Kidney (tissue), 14 donors: Measurements from ENCODE around the gene SRPK1. TPM values are rescaled to one million over a fixed set of nuclear protein-coding genes. Genes with fewer than 3 reads are reported as not detected.

Experiments used
- DNase-seq, 5 donors: peaks; one replicate each; pipeline ENCODE4 v3.0.0-alpha.2; 2013 to 2020
- FAIRE-seq: peaks from 2 replicates; lab custom pipeline; 2012; peaks lifted over from hg19 to GRCh38; lab: Jason Lieb, UNC
- H3K27ac ChIP-seq, 2 donors: one replicate each; pipeline ENCODE4 v1.7.0; 2013; ENCODE audit warnings: low read depth in 2 of 2, low read length in 2 of 2, inconsistent platforms in 1 of 2
- H3K27me3 ChIP-seq: one replicate; pipeline ENCODE4 v1.7.1; 2013; ENCODE audit warnings: low read length, inconsistent platforms; ENCODE audit not compliant: control insufficient read depth, insufficient read depth
- H3K36me3 ChIP-seq, 3 donors: one replicate each; pipeline versions ENCODE4 v1.7.0 to v1.7.1; 2013; ENCODE audit warnings: low read length in 3 of 3, control low read depth in 1 of 3, inconsistent platforms in 1 of 3; ENCODE audit not compliant: insufficient read depth in 3 of 3, control insufficient read depth in 2 of 3
- H3K4me1 ChIP-seq, 3 donors: one replicate each; pipeline versions ENCODE4 v1.7.0 to v1.7.1; 2013; ENCODE audit warnings: low read length in 3 of 3, inconsistent platforms in 1 of 3, low read depth in 1 of 3; ENCODE audit not compliant: control insufficient read depth in 2 of 3, insufficient read depth in 2 of 3
- H3K4me3 ChIP-seq, 3 donors: one replicate each; pipeline versions ENCODE4 v1.7.0 to v1.8.1; 2013; ENCODE audit warnings: low read length in 3 of 3, control low read depth in 1 of 3, inconsistent platforms in 1 of 3
- H3K9ac ChIP-seq, 3 donors: one replicate each; pipeline versions ENCODE4 v1.7.0 to v1.7.1; 2013; ENCODE audit warnings: low read length in 3 of 3, control low read depth in 1 of 3, inconsistent platforms in 1 of 3
- H3K9me3 ChIP-seq, 3 donors: one replicate each; pipeline versions ENCODE4 v1.7.0 to v1.7.1; 2013; ENCODE audit warnings: low read length in 3 of 3, control low read depth in 1 of 3, inconsistent platforms in 1 of 3; ENCODE audit not compliant: control insufficient read depth in 2 of 3, insufficient read depth in 1 of 3
- intact Hi-C: fragments of 100-400 bp; cut with DNase I; formaldehyde crosslinking; loops from one replicate; pipeline ENCODE4 v1.11.1; 2022
- polyA plus RNA-seq: library from polyadenylated mRNA; stranded (reverse); fragments of 350-450 nt; fragmentation: Illumina TruSeq; extraction: RNeasy Lipid Tissue Mini Kit (QIAGEN cat#74804); gene quantifications from one replicate; pipeline ENCODE4 v1.2.3, GENCODE V29; 2014; ENCODE audit warnings: low read depth, low replicate concordance; ENCODE audit not compliant: insufficient read depth
- total RNA-seq: library from RNA; stranded (reverse); fragmentation: NEBNext Ultra II Directional; extraction: Animal tissue kit (Norgen Biotek cat#: 25700); gene quantifications from one replicate; pipeline ENCODE4 v1.2.1, GENCODE V29; 2021
- TF ChIP-seq, protein P1 (sequence below): IDR thresholded peaks from 3 replicates; pipeline ENCODE4 v1.5.1; 2012; ENCODE audit warnings: mild to moderate bottlenecking, moderate library complexity, borderline replicate concordance; ENCODE audit not compliant: insufficient read depth; ENCODE audit errors: extremely low read depth
- donor health status: control.
- donor health status: control.
- donor health status: control.
- donor health status: control.
- donor health status: control.
- donor health status: DM: yes; HTN: yes; CAD: no.
- donor health status: Normal renal cell carcinoma (clear cell type).

SRPK1 gene
- total and polyA plus RNA-seq, 2 donors from 2014 or later = 12.2 to 35.3 TPM

DNA sequence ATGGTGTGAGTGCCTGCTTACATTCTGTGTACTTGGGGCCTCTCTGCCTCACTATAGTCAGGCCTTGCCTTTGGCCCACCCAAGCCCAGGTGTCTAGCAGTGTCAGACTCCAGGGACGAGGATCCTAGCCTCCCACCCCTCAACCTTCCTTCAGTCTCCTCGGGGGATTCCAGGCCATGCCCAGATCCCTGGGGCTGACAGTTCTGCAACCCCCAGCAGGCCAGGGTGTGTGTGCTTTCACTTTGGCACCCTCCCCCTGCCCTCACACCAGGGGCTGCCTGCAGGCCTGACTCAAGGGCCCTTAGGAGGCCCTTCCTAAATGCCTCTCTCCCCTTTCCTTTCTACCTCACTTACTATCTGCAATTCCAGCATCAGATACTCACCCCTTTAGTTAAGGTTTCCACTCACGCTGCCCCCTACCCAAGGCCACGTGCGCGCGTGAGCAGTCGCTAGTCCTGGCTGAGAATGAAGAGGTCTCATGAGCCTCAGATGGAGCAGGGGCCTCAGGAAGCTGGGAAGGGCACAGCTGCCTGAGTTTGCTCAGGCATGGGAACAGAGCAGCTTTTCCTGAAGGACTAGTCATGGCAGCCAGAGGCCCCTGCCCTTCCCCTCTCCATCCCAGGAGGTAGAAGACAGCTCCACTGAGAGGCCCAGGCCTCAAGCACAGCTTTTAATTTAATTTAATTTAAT lies 122.9 kb downstream of the SRPK1 start:
- no peak for FAIRE-seq
- H3K27me3 ChIP-seq = no peaks in the 10 kb centered on the region
- H3K9ac ChIP-seq = no peak overlapping the region
- no peaks in the 10 kb centered on the region for H3K4me1 ChIP-seq
- H3K9me3 ChIP-seq = no peaks in the 10 kb centered on the region
- H3K27ac ChIP-seq = no peak overlapping the region
- no peaks in the 10 kb centered on the region for H3K36me3 ChIP-seq
- no peak overlapping the region for H3K4me3 ChIP-seq
- intact Hi-C loops = no loop called here
- TF ChIP-seq, protein P1, sequence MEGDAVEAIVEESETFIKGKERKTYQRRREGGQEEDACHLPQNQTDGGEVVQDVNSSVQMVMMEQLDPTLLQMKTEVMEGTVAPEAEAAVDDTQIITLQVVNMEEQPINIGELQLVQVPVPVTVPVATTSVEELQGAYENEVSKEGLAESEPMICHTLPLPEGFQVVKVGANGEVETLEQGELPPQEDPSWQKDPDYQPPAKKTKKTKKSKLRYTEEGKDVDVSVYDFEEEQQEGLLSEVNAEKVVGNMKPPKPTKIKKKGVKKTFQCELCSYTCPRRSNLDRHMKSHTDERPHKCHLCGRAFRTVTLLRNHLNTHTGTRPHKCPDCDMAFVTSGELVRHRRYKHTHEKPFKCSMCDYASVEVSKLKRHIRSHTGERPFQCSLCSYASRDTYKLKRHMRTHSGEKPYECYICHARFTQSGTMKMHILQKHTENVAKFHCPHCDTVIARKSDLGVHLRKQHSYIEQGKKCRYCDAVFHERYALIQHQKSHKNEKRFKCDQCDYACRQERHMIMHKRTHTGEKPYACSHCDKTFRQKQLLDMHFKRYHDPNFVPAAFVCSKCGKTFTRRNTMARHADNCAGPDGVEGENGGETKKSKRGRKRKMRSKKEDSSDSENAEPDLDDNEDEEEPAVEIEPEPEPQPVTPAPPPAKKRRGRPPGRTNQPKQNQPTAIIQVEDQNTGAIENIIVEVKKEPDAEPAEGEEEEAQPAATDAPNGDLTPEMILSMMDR = no peak
- DNase-seq = no peak

DNA sequence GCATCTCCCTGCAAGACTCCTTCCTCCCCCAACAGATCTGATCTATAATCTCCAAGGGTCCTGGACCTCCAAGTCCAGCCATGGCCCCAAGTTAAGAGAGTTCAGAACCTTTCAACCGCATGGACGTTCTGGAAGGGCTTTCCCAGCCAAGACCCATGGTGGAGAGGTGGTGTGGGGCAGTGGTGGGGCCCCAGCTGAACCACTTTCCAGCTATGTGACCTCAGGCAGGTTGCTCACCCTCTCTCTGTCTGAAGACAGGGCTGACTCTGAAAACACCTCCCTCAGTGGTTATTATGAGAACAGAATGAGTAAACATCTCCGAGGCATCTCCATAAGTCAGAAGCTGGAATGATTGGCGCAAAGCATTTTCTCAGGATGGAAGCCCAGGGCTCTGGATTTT lies 124.7 kb downstream of the SRPK1 start:
- TF ChIP-seq, protein P1 = no peak
- Histone ChIP-seq H3K4me1 (no peaks in the 10 kb centered on the region), H3K27ac (no peak overlapping the region), H3K9me3 (no peaks in the 10 kb centered on the region), H3K4me3 (no peak overlapping the region), H3K36me3 (no peaks in the 10 kb centered on the region), H3K27me3 (no peaks in the 10 kb centered on the region), H3K9ac (no peak overlapping the region)
- FAIRE-seq (no peak), DNase-seq (no peak)
- intact Hi-C loops = no loop called here

DNA sequence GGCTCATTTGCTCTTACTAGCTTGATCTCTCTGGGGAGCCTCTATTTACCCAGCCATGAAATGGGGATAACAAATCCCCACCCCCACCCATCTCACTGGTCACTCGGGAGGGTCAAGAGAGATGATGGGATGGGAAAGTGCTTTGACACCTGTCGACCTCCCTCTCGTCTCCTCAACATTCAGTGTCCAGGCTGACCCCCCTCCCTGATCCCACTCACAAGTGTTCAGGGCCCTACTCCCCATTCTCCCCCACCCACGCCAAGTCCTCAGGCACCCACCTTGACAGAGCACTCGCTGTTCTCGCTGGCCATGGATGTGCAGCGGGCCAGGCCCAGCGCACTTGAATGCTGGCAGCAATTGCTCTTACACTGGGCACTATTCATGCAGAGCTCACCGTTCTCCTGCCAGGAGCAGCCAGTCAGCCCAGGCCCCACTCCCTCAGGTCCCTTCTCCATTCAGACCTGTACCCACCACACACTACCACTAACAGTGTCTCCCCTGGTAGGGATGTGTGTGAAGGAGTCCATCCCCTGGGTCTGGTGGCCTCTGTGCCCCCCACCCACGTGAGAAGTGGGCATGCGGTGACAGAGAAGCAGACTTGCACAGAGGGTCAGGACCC lies 125.3 kb downstream of the SRPK1 start:
- Histone ChIP-seq H3K36me3 (no peaks in the 10 kb centered on the region), H3K4me3 (no peak overlapping the region), H3K9me3 (no peaks in the 10 kb centered on the region), H3K27me3 (no peaks in the 10 kb centered on the region), H3K9ac (no peak overlapping the region), H3K4me1 (no peaks in the 10 kb centered on the region), H3K27ac (no peak overlapping the region)
- TF ChIP-seq, protein P1 = no peak
- intact Hi-C loops = no loop called here
- DNase-seq = no peak
- FAIRE-seq = no peak
